T-helper 2 cell treated with Interferon-gamma antibody and Interleukin-4, amounts not matched to agents 5 μg/mL and 100 μg/mL, for 36 hours (primary cell): Measurements from ENCODE around the gene EHD4.
A peak's percentile ranks its signal among the peaks of the same experiment; 100 is the strongest.

Source experiments
- DNase-seq: peaks from one replicate; pipeline ENCODE4 v3.0.0; 2021; ENCODE audit warnings: low spot score
- H3K27ac Mint-ChIP-seq: one replicate; pipeline ENCODE4 v1.8.0; 2021; ENCODE audit warnings: mild to moderate bottlenecking, mixed read lengths
- H3K27me3 Mint-ChIP-seq: one replicate; pipeline ENCODE4 v1.8.0; 2021; ENCODE audit warnings: low read depth, mixed read lengths
- H3K36me3 Mint-ChIP-seq: one replicate; pipeline ENCODE4 v1.8.0; 2021; ENCODE audit warnings: low read depth, mixed read lengths
- H3K4me1 Mint-ChIP-seq: one replicate; pipeline ENCODE4 v1.8.0; 2021; ENCODE audit warnings: low read depth, mixed read lengths
- H3K4me3 Mint-ChIP-seq: one replicate; pipeline ENCODE4 v1.8.0; 2022; ENCODE audit warnings: mild to moderate bottlenecking, moderate library complexity, mixed read lengths
- H3K9me3 Mint-ChIP-seq: one replicate; pipeline ENCODE4 v1.8.0; 2021; ENCODE audit warnings: mixed read lengths

Gene EHD4

GRCh38 chr15:41884458-41884857, 87.9 kb downstream of the EHD4 start:
- DNase-seq = no peak
- Mint-ChIP-seq H3K4me3 (no peak overlapping the region), H3K9me3 (no peaks in the 10 kb centered on the region), H3K36me3 (no peaks in the 10 kb centered on the region), H3K27me3 (peaks cover 9% of the 10 kb centered on the region), H3K4me1 (peaks cover 7% of the 10 kb centered on the region), H3K27ac (no peak overlapping the region)

- peaks cover 11% of the 10 kb centered on the region for H3K27me3 Mint-ChIP-seq
- no peak overlapping the region for H3K27ac Mint-ChIP-seq
- DNase-seq = no peak
- H3K4me1 Mint-ChIP-seq = peaks cover 3% of the 10 kb centered on the region
- H3K4me3 Mint-ChIP-seq = no peak overlapping the region
- no peaks in the 10 kb centered on the region for H3K9me3 Mint-ChIP-seq
- H3K36me3 Mint-ChIP-seq = no peaks in the 10 kb centered on the region
Observed at GRCh38 chr15:41883484-41883825, 88.9 kb downstream of the EHD4 start.

- Mint-ChIP-seq H3K4me3 (no peak overlapping the region), H3K27ac (no peak overlapping the region), H3K36me3 (no peaks in the 10 kb centered on the region), H3K4me1 (peaks cover 3% of the 10 kb centered on the region), H3K9me3 (no peaks in the 10 kb centered on the region), H3K27me3 (peaks cover 11% of the 10 kb centered on the region)
- no peak for DNase-seq
Observed at GRCh38 chr15:41882689-41883483, 89.5 kb downstream of the EHD4 start.

GRCh38 chr15:41881920-41882688, 90.3 kb downstream of the EHD4 start:
- DNase-seq = peak; percentile 6
- Mint-ChIP-seq H3K4me1 (peaks cover 3% of the 10 kb centered on the region), H3K27ac (no peak overlapping the region), H3K4me3 (no peak overlapping the region), H3K27me3 (peaks cover 11% of the 10 kb centered on the region), H3K9me3 (no peaks in the 10 kb centered on the region), H3K36me3 (no peaks in the 10 kb centered on the region)

GRCh38 chr15:41881550-41881919, 90.8 kb downstream of the EHD4 start:
- H3K27me3 Mint-ChIP-seq = peaks cover 11% of the 10 kb centered on the region
- no peaks in the 10 kb centered on the region for H3K9me3 Mint-ChIP-seq
- DNase-seq = no peak
- no peaks in the 10 kb centered on the region for H3K36me3 Mint-ChIP-seq
- H3K4me1 Mint-ChIP-seq = peaks cover 3% of the 10 kb centered on the region
- no peak overlapping the region for H3K4me3 Mint-ChIP-seq
- no peak overlapping the region for H3K27ac Mint-ChIP-seq

GRCh38 chr15:41881086-41881485, 91.3 kb downstream of the EHD4 start:
- H3K4me1 Mint-ChIP-seq = peaks cover 3% of the 10 kb centered on the region
- H3K36me3 Mint-ChIP-seq = no peaks in the 10 kb centered on the region
- no peaks in the 10 kb centered on the region for H3K9me3 Mint-ChIP-seq
- DNase-seq = no peak
- H3K4me3 Mint-ChIP-seq = no peak overlapping the region
- H3K27ac Mint-ChIP-seq = no peak overlapping the region
- H3K27me3 Mint-ChIP-seq = peaks cover 11% of the 10 kb centered on the region

GRCh38 chr15:41880156-41880877, 92.0 kb downstream of the EHD4 start:
- no peaks in the 10 kb centered on the region for H3K36me3 Mint-ChIP-seq
- H3K4me1 Mint-ChIP-seq = peaks cover 1% of the 10 kb centered on the region
- no peaks in the 10 kb centered on the region for H3K9me3 Mint-ChIP-seq
- DNase-seq = no peak
- no peak overlapping the region for H3K4me3 Mint-ChIP-seq
- H3K27ac Mint-ChIP-seq = no peak overlapping the region
- peaks cover 11% of the 10 kb centered on the region for H3K27me3 Mint-ChIP-seq

GRCh38 chr15:41879321-41879845, 93.0 kb downstream of the EHD4 start:
- no peak overlapping the region for H3K4me3 Mint-ChIP-seq
- no peak overlapping the region for H3K27ac Mint-ChIP-seq
- peaks cover 11% of the 10 kb centered on the region for H3K27me3 Mint-ChIP-seq

GRCh38 chr15:41878355-41878699, 94.0 kb downstream of the EHD4 start:
- Mint-ChIP-seq H3K9me3 (no peaks in the 10 kb centered on the region), H3K27me3 (peaks cover 11% of the 10 kb centered on the region), H3K36me3 (no peaks in the 10 kb centered on the region), H3K27ac (no peak overlapping the region), H3K4me1 (no peaks in the 10 kb centered on the region), H3K4me3 (no peak overlapping the region)
- no peak for DNase-seq

More at GRCh38 chr15:41879321-41879845, 93.0 kb downstream of the EHD4 start:
- H3K9me3 Mint-ChIP-seq = no peaks in the 10 kb centered on the region
- H3K36me3 Mint-ChIP-seq = no peaks in the 10 kb centered on the region
- no peak for DNase-seq
- H3K4me1 Mint-ChIP-seq = no peaks in the 10 kb centered on the region

GRCh38 chr15:41877631-41878354, 94.6 kb downstream of the EHD4 start:
- no peak for DNase-seq
- H3K27me3 Mint-ChIP-seq = peaks cover 11% of the 10 kb centered on the region
- H3K4me3 Mint-ChIP-seq = no peak overlapping the region
- no peaks in the 10 kb centered on the region for H3K36me3 Mint-ChIP-seq
- H3K9me3 Mint-ChIP-seq = no peaks in the 10 kb centered on the region
- H3K27ac Mint-ChIP-seq = no peak overlapping the region
- H3K4me1 Mint-ChIP-seq = no peaks in the 10 kb centered on the region

- Mint-ChIP-seq H3K27ac (no peak overlapping the region), H3K36me3 (no peaks in the 10 kb centered on the region), H3K27me3 (peaks cover 11% of the 10 kb centered on the region), H3K4me1 (no peaks in the 10 kb centered on the region), H3K9me3 (no peaks in the 10 kb centered on the region), H3K4me3 (no peak overlapping the region)
- DNase-seq = no peak
Observed at GRCh38 chr15:41876689-41877088, 95.7 kb downstream of the EHD4 start.

- no peak for DNase-seq
- Mint-ChIP-seq H3K9me3 (no peaks in the 10 kb centered on the region), H3K27ac (no peak overlapping the region), H3K4me1 (no peaks in the 10 kb centered on the region), H3K4me3 (no peak overlapping the region), H3K27me3 (peaks cover 4% of the 10 kb centered on the region), H3K36me3 (no peaks in the 10 kb centered on the region)
Observed at GRCh38 chr15:41876007-41876406, 96.3 kb downstream of the EHD4 start.

GRCh38 chr15:41874736-41875135, 97.6 kb downstream of the EHD4 start:
- H3K36me3 Mint-ChIP-seq = no peaks in the 10 kb centered on the region
- H3K9me3 Mint-ChIP-seq = no peaks in the 10 kb centered on the region
- H3K4me3 Mint-ChIP-seq = no peak overlapping the region
- H3K4me1 Mint-ChIP-seq = peaks cover 4% of the 10 kb centered on the region
- no peak for DNase-seq
- H3K27ac Mint-ChIP-seq = no peak overlapping the region
- peaks cover 2% of the 10 kb centered on the region for H3K27me3 Mint-ChIP-seq
